ENCODE measurements around the gene YIF1B. TPM values are rescaled to one million over a fixed set of nuclear protein-coding genes. Genes with fewer than 3 reads are reported as not detected.

The YIF1B gene
- total and polyA plus RNA-seq, 4 donors, result 34.1 to 74.1 (median 42.9) TPM

DNA sequence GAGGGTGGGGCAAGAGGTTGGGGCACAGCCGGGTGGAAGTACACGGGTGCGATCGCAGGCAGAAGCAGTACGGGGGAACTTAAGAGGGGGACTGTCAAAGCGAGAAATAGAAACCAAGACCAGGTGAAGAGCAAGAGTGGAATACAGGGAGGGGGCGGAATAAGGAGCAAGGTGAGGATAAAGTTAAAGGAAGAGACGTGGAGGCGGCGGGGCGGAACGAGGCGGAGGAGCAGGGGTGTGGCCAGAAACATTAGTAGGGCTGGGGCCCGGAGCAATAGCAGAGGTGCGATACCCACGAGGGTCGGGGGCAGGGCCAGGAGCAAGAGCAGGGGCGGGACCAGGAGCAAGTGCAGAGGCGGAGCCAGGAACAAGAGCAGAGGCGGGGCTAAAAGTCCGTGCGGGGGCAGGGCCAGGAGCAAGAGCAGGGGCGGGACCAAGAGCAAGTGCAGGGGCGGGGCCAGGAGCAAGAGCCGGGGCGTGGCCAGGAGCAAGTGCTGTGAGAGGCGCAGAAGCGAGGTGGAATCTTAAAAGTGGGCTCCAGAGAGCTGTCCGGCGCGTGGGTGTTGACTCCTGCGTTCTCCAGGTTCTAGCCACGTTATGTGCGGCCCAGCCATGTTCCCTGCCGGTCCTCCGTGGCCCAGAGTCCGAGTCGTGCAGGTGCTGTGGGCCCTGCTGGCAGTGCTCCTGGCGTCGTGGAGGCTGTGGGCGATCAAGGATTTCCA is 21.1 kb upstream of the YIF1B start:
- H3K36me3 ChIP-seq (ENCODE audit: control insufficient read depth in 4 of 4, insufficient read depth in 3 of 4, low read depth in 1 of 4, low read length in 3 of 4), result no peaks in the 10 kb centered on the region
- whole genome bisulfite sequencing, result 8% methylated on average over 41 of the region's 41 CpGs
- H3K27ac ChIP-seq (ENCODE audit: low read depth in 1 of 2, low read length in 2 of 2), result peak overlapping the region; percentile 91 to 94
- H3K4me3 ChIP-seq (ENCODE audit: low read depth in 1 of 3, low read length in 3 of 3), result peak overlapping the region; percentile 71 to 94 (median 84)
- H3K9me3 ChIP-seq (ENCODE audit: control insufficient read depth in 4 of 4, low read length in 3 of 4), result no peaks in the 10 kb centered on the region
- TF ChIP-seq, protein P1, sequence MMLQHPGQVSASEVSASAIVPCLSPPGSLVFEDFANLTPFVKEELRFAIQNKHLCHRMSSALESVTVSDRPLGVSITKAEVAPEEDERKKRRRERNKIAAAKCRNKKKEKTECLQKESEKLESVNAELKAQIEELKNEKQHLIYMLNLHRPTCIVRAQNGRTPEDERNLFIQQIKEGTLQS (IDR thresholded peaks at IDR 0.05), result no peak
- TF ChIP-seq HNF4A (conservative IDR thresholded peaks at IDR 0.05) (peak in 1 of 2 donors; percentile 2), YY1 (IDR thresholded peaks at IDR 0.05) (no peak), SP1 (IDR thresholded peaks at IDR 0.05) (peak; percentile 53), EGR1 (IDR thresholded peaks at IDR 0.05; ENCODE audit: low read depth in 2 of 2) (no peak), FOXA1 (IDR thresholded peaks at IDR 0.05) (no peak), HNF4G (IDR thresholded peaks at IDR 0.05) (no peak), RAD21 (IDR thresholded peaks at IDR 0.05) (no peak), TAF1 (conservative IDR thresholded peaks at IDR 0.05) (no peak), GABPA (IDR thresholded peaks at IDR 0.05 in 1 of 2, conservative IDR thresholded peaks at IDR 0.05 in 1 of 2) (peak in 1 of 2 donors; percentile 2), FOXA2 (IDR thresholded peaks at IDR 0.05) (no peak), JUND (IDR thresholded peaks at IDR 0.05) (peak in 1 of 2 donors; percentile 8), NR2F2 (IDR thresholded peaks at IDR 0.05) (no peak), RXRA (IDR thresholded peaks at IDR 0.05) (no peak)
- TF ChIP-seq, protein P2, sequence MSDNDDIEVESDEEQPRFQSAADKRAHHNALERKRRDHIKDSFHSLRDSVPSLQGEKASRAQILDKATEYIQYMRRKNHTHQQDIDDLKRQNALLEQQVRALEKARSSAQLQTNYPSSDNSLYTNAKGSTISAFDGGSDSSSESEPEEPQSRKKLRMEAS (IDR thresholded peaks at IDR 0.05), result no peak
- TF ChIP-seq, protein P3, sequence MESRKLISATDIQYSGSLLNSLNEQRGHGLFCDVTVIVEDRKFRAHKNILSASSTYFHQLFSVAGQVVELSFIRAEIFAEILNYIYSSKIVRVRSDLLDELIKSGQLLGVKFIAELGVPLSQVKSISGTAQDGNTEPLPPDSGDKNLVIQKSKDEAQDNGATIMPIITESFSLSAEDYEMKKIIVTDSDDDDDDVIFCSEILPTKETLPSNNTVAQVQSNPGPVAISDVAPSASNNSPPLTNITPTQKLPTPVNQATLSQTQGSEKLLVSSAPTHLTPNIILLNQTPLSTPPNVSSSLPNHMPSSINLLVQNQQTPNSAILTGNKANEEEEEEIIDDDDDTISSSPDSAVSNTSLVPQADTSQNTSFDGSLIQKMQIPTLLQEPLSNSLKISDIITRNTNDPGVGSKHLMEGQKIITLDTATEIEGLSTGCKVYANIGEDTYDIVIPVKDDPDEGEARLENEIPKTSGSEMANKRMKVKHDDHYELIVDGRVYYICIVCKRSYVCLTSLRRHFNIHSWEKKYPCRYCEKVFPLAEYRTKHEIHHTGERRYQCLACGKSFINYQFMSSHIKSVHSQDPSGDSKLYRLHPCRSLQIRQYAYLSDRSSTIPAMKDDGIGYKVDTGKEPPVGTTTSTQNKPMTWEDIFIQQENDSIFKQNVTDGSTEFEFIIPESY (IDR thresholded peaks at IDR 0.05), result no peak
- TF ChIP-seq, protein P4, sequence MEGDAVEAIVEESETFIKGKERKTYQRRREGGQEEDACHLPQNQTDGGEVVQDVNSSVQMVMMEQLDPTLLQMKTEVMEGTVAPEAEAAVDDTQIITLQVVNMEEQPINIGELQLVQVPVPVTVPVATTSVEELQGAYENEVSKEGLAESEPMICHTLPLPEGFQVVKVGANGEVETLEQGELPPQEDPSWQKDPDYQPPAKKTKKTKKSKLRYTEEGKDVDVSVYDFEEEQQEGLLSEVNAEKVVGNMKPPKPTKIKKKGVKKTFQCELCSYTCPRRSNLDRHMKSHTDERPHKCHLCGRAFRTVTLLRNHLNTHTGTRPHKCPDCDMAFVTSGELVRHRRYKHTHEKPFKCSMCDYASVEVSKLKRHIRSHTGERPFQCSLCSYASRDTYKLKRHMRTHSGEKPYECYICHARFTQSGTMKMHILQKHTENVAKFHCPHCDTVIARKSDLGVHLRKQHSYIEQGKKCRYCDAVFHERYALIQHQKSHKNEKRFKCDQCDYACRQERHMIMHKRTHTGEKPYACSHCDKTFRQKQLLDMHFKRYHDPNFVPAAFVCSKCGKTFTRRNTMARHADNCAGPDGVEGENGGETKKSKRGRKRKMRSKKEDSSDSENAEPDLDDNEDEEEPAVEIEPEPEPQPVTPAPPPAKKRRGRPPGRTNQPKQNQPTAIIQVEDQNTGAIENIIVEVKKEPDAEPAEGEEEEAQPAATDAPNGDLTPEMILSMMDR (IDR thresholded peaks at IDR 0.05; ENCODE audit: low read depth, low read length, missing input control), result no peak
- TF ChIP-seq, protein P5, sequence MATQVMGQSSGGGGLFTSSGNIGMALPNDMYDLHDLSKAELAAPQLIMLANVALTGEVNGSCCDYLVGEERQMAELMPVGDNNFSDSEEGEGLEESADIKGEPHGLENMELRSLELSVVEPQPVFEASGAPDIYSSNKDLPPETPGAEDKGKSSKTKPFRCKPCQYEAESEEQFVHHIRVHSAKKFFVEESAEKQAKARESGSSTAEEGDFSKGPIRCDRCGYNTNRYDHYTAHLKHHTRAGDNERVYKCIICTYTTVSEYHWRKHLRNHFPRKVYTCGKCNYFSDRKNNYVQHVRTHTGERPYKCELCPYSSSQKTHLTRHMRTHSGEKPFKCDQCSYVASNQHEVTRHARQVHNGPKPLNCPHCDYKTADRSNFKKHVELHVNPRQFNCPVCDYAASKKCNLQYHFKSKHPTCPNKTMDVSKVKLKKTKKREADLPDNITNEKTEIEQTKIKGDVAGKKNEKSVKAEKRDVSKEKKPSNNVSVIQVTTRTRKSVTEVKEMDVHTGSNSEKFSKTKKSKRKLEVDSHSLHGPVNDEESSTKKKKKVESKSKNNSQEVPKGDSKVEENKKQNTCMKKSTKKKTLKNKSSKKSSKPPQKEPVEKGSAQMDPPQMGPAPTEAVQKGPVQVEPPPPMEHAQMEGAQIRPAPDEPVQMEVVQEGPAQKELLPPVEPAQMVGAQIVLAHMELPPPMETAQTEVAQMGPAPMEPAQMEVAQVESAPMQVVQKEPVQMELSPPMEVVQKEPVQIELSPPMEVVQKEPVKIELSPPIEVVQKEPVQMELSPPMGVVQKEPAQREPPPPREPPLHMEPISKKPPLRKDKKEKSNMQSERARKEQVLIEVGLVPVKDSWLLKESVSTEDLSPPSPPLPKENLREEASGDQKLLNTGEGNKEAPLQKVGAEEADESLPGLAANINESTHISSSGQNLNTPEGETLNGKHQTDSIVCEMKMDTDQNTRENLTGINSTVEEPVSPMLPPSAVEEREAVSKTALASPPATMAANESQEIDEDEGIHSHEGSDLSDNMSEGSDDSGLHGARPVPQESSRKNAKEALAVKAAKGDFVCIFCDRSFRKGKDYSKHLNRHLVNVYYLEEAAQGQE (IDR thresholded peaks at IDR 0.05), result no peak
- peak overlapping the region; percentile 1 to 37 for H3K9ac ChIP-seq (ENCODE audit: low read depth in 1 of 2, low read length in 2 of 2)
- H3K4me1 ChIP-seq (ENCODE audit: control insufficient read depth in 4 of 4, insufficient read depth in 4 of 4, low read length in 3 of 4), result peaks cover 3 to 15% (median 4%) of the 10 kb centered on the region in 4 donors
- peak; percentile 97 for DNase-seq (ENCODE audit: low spot score)
- no peaks in the 10 kb centered on the region for H3K27me3 ChIP-seq (ENCODE audit: control insufficient read depth in 4 of 4, insufficient read depth in 4 of 4, low read length in 3 of 4)
